Kidney capillary endothelial cell (primary cell): ENCODE results near the gene TNNT3.
"Not testable (repeated sequence)": the region's sequence is repeated elsewhere in the genome, so short reads cannot be mapped to it uniquely, and the experiment has no call there.

Source experiments
- DNase-seq: peaks from one replicate; pipeline ENCODE4 v3.0.0-alpha.2; 2018; ENCODE audit warnings: low spot score

The TNNT3 gene

DNA sequence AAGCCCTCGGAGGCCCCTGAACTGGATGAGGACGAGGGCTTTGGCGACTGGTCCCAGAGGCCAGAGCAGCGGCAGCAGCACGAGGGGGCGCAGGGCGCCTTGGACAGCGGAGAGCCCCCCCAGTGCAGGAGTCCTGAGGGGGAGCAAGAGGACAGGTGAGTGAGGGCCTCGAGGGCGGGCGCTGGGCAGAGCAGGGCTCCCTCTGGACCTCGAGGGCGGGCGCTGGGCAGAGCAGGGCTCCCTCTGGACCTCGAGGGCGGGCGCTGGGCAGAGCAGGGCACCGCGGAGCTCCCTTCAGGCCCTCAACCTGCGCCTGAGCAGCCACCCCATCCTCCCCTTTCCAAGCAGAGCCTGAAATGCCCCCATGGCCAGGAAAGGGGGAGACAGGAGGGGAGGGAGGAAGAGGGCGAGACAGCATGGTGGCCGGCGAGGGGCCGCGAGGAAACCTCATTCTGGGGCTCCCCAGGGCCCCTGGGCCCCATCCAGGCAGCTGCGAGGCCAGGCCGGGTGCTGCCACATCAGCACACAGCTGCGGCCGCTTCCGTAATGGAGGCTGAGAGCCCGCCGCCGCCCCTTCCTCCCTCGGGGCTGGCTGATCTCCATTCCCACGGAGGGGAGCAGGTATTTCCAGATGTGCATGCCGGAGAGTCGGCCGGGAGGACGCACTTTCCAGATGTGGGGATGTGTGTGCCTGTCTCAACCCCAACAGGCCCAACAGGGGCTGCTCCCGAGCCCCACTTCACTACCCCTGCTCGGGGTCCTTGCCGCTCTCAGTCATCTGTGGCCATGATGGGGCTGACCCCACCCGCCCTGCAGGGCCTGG lies 37.9 kb upstream of the TNNT3 start:
- no peak for DNase-seq

DNA sequence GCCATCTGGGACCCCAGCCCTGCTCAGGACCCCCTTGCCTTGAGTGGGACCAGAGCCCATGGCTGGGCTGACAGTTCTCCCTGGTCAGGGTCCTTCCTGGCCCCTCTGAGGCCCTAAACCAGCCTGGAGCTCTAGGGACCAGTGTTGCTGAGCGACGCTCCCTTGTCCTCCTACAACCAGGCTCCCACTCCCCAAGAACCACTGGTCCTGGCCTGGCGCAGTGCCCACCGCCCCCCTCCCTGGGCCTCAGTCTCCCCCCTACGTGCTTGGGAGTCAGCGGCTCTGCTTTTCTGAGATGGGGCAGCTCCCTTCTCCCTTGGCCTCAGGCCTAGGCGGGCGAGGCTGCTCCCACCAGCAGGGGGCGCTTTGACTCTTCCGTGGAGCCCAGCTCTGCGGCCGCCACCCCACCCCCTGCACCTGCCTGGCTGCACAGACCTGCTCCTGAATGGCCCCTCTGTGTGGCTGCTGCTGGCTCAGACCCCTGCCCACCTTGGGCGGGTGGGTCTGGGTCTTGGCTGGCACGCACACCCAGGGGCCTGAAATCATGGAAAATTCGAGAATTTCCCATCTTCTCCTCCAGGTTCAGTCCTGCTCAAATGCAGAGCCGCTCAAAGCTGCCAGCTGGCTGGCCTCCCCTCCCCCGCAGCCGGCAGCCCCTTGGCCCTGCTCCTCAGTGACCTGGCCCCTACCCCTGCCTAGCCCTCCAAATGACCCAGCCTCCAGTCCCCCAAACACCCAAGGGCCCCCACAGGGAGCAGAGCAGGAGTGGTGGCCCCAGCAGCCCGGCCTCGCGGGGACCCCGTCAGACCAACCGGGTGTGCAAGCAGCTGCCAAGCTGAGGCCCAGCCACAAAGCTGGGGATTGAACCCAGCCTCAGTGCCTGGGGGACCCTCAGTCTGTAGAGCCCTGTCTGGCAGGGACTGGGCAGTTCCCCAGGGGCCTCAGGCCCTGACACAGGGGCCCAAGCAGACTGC lies 37.0 kb upstream of the TNNT3 start:
- peak; percentile 71 for DNase-seq

DNA sequence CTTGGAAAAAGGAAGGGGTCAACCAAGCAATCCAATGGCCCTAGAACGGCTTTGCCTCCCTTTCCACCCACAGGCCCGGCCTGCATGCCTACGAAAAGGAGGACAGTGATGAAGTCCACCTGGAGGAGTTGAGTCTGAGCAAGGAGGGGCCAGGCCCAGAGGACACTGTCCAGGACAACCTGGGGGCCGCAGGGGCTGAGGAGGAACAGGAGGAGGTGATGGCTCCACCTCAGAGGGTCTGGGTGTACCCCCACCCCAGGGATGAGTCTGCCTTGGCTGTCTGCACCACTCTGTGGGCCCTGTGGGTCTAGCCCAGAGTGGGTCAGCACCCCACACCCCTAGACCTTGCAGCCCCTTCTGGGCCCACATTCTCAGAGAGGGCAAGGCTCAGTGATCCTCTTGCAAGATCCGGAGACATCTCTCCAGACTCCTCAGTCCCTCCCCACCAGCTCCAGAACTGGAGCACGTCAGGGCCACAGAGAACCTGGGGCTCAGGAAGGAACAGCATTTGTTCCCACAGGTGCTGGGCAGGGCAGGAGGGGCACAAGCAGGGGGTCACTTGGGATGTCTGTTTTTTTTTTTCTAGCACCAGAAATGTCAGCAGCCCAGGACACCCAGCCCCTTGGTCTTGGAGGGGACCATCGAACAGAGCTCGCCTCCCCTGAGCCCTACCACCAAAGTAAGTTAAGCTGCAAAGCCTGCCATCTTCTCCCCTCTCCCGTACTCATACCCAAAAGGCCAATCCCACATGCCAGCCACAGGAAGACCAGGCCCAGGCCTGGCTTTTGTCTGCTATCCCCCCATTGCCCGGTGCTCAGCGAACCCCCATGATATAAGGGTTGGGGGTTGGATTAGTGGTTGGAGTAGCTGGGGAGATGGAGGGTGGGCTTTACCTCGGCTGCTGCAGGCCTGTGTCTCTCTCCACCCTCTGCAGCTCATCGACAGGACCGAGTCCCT lies 35.9 kb upstream of the TNNT3 start:
- DNase-seq, result no peak

DNA sequence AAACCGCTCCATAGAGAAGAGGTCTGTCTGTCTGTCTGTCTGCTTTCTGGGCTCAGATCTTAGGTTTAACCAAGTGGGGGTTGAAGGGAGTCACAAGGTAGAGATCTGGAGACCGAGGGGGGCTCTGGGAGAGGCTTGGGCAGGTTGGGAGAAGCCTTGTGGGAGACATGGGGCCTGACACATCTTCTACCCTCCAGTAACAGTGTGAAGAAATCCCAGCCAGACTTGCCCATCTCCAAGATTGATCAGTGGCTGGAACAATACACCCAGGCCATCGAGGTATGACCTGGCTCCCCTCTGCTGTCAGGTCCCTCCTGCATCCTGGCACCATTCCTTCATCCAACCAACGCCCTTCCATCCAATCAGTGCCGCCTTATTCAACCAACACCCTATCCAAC lies 35.2 kb upstream of the TNNT3 start:
- DNase-seq, result no peak

DNA sequence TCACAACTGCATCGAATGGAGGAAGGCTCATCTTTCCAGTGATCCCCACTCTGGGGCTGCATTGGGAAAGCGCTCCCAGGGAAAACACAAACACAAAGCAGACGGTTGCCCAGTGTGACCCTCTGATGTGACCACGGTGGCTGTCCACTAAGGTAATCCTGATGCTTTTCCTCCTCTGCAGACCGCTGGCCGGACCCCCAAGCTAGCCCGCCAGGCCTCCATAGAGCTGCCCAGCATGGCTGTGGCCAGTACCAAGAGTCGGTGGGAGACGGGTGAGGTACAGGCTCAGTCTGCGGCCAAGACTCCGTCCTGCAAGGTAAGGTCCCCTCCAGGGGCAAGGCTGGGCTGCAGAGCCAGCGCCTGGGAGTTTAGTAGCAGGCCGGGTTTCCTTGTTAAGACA lies 33.0 kb upstream of the TNNT3 start:
- DNase-seq, result not testable (repeated sequence)

DNA sequence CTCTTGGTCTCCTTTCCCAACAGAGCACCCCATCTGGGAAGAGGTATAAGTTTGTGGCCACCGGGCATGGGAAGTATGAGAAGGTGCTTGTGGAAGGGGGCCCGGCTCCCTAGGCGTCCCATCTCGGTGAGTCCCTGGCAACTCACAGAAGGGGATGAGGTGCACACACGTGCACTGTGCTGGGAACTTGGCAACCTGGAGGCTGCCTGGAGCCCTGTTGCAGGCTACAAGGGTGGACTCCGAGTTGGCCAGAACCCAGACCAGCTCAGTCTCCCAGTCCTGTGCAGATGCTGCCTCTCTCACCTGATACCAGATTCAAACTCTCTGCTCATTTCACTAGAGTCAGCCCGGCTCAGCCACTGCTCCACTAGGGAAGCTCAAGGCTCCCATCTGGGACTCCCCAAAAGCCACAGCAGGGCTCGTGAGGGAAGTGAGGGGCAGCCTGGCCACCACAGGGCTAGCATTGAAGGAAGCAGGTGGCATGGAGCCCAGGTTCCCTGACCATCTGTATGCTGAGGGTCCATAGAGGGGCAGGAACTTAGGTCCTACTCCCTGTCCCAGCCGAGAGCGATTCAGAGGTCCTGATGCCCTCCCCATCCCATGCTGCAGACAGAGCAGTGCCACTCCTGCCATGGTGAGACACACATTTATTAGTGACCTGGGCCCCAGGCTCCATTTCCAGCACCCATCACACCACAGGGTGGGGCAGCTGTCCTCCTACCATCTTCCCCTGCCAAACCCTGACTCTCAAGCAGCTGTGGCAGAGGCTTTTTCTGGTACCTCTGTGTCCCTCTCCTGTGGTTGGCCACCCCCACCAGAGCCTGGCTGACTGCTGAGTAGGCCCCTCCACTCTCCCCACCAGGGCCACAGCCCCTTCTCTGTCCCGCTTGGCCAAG lies 31.8 kb upstream of the TNNT3 start:
- DNase-seq, result no peak

DNA sequence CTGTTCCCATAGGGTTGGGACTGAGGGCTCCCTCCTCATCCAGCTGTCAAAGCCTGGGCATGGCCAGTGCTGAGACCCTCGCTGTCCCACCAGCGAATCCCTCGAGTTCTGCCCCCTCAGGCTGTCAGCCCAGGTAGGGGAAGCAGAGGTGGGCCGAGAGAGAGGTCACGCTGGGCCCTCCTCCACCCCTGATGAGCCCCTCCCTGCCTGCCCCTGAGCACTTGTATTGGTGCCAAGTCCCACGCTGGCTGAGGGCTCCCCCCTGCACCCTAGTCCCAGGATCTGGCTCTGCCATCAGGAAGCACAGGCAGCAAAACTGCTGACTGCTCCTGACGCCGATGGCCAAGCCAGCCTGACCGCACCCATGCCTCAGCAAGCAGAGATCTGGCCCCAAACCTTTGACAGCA lies 31.2 kb upstream of the TNNT3 start:
- no peak for DNase-seq

DNA sequence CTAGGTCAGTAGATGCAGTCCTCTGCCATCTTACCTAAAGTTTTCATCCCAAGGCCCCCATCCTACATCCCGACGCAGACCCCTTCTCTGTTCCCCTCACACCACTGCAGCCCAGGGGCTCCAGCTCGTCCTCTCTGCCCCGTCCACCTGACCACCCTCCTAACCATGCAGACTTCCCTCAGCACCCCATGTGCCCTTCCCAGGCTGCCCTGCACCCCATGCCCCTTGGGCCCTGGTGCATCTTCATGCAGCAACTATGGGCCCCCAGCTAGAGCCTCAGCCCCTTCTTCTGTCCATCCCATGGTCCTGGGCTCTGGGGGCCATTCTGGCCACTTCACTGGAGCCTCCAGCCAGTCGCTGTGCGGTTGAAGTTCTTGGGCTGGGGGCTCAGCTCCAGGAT lies 30.7 kb upstream of the TNNT3 start:
- DNase-seq, result no peak

DNA sequence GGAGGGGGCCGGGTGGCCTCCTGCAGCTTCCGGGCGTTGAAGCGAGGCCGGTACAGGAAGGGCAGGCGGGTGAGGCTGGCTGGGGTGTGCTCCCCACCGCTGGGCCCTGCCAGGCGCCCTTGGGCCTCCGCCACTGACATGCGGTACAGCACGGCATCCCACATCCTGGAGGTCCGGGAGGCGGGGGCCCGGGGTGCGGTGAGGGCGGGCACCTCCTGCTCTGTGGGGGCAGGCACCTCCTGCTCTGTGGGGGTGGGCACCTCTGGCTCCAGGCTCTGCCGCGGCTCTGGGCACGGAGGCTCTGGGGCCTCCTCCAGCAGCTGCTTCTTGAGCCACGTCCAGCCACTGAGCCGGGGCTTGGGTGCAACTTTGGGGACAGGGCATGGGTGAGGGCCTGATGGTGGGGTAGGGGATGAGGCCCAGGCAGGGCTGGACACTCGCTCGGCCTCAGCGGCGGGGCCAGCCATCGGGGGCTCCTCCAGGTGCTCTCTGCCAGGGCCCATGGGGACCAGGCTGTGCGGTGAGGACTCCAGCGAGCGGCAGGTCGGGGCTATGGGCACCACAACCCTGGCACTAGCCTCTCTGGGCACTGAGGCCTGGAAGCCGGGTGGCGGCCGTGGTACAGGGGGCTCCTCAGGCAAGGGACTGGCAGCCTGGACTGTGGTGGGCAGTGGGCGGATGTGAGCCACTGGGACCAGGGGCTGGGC lies 30.1 kb upstream of the TNNT3 start:
- no peak for DNase-seq

DNA sequence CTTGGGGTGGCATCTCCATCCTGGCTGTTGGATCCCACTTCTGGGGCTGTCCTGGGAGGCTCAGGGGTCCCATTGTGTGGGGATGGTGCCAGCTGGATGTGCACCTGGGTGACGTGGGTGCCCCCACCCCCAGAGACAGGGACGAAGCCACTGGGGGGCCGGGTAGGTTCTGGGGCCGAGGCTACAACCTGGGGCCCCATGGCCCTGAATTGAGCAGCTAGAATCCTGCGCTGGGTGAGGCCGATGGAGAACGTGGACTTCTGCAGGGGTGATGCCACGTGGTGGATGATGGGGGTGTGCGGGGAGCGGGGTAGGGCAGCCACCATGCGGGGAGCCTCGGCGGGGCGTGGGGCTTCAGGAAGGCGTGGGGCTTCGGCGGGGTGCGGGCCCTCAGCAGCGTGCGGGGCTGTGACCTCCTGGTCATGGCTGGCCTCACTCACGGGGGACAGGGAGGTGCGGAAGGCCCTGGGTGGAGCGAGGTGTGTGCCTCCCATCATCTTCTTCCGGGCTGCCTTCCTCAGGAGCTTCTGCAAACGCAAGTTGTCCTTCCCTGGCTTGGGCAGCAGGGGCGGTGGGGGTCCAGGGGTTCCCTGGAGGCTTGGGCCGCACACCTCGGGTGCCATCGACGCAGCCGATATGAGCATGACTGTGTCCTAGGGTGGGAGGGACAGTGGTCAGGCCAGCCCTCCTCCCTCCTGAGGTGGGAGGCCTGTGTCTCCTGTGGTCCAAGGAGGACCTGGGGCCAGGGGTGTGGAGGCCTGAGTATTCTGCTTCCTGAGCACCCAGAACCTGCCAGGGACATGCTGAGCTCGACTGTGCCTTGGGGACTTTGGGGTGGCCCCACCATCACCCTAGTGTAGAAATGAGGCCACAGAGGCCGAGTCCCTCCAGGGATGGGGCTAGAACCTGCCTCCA lies 29.3 kb upstream of the TNNT3 start:
- DNase-seq, result no peak

DNA sequence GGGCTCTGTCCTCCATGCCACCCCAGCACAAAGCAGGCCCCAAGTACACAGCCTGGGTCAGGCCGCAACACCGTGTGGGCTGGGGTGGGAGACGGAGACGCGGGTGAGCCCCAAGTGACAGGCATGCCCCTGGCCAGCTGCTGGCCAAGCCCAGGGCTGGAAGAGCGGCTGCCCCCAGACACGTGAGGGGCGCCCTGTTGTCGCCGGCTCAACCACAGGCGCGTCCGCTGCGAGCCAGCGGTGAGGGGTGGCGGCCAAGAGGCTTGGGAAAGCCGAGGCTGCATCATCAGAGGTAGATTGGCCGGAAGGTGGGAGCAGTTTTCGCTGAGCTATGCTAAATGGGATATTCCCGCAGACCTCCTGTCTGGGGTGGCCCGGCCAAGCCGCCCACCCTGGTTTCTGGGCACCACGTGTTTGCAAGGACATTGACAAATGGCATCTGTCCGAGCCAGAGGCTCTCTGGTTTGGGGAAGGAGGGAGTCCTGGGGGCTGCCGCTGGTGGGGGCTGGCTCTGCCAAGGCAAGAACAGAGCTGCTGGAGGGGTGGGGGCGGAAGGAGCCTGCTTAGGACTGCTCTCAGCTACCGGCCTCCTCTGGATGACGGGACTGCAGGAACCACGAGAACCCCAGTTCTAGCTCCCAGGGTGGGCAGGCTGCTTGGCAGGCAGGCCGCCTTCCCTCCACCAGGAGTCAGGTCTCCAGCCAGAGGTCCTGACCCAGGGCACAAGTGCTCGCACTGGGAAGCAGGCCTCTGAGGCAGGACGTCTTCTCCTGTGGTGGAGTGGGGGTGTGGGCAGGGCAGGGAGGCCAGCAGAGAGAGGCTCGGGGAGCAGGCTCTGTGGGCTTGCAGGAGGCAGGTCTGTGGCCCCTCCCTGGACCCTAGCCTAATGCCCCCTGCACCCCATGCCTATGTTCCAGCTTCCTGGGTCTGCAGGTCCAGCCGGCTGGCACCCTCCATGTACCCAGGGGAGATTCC lies 28.4 kb upstream of the TNNT3 start:
- no peak for DNase-seq

DNA sequence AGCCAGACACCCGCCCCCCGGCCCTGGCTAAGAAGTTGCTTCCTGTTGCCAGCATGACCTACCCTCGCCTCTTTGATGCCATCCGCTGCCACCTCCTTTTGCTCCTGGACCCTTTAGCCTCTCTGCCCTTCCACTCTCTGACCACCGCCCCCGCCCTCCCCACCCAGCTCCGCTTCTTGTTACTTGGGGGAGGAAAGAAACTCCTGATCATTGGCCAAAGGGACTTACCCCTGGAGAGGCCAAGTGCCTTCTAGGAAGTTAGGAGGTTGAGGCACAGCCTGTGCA lies 27.7 kb upstream of the TNNT3 start, which contains the start of gene PRR33:
TSS of gene PRR33 (minus strand) at position 65 of the 285 bp plus-strand sequence. CDS start 1,311 bp downstream, outside the sequence.
- no peak for DNase-seq

DNA sequence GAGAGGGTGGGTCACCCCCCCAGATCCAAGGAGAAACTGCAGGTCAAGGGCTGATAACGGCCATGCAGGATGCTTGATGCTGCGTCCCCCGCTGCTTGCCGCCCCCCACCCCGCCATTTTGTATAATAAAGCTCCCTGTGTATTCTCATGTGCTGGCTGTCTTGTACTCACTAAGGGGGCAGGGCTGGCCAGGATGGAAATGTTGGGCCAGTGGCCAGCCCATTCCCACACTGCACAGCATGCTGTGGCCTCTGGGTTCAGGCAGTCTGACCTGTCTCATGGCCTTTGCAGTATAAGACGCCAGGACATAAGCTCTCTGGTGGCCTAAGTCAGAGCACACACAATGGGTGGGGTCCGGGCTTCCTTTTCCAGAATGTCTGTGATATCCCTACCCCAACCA lies 27.4 kb upstream of the TNNT3 start:
- DNase-seq, result no peak

DNA sequence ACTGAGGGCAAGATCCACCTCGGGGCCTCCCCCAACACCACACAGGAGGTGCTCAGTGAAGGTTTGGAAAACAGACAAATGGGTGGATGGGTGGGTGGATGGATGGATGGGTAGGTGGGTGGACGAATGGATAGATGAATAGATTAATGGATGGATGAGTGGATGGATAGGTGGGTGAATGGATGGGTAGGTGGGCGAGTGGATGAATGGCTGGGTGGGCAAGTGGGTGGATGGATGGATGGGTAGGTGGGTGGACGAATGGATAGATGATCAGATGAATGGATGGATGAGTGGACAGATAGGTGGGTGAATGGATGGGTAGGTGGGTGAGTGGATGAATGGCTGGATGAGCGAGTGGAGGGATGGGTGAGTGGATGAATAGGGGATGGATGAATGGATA lies 26.9 kb upstream of the TNNT3 start:
- DNase-seq, result no peak

DNA sequence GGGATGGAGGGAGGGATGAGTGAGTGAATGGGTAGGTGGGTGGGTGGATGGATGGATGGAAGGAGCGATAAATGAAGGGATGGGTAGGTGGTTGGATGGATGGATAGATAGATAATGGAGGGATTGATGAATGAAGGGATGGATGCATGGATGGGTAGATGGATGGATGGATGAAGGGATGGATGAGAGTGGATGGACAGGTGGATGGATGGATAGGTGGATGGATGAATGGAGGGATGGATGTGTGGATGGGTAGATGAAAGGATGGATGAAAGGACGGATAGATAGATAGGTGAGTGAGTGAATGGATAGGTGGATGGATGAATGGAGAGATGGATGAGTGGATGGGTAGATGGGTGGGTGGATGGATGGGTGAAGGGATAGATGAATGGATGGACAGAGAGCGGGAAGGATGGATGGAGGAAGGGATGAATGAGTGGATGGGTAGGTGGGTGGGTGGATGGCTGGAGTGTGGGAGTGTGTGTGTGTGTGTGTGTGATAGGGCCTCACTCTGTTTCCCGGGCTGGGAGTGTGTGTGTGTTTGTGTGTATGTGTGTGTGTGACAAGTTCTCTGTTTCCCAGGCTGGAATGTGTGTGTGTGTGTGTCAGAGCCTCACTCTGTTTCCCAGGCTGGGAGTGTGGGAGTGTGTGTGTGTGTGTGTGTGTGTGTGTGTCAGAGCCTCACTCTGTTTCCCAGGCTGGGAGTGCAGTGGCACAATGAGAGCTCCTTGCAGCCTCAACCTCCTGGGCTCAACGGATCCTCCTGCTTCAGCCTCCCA lies 25.7 kb upstream of the TNNT3 start:
- no peak for DNase-seq

DNA sequence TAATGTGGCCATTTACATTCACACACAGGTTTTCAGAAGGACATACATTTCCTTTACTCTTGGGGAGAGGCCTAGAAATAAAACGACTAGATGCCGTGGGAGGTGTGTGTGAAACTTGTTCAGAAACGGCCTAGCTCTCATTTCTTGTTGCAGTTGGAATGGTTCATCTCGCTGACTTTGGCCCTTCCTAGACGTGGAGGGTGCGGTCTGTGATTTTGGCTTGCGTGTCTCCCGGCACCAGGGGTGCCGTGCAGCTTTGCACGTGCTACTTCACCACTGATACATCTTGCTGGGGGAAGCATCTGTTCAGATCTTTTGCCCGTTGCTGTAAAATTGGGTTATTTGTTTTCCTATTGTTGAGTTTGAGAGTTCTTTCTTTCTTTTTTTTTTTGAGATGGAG lies 24.7 kb upstream of the TNNT3 start:
- no peak for DNase-seq

DNA sequence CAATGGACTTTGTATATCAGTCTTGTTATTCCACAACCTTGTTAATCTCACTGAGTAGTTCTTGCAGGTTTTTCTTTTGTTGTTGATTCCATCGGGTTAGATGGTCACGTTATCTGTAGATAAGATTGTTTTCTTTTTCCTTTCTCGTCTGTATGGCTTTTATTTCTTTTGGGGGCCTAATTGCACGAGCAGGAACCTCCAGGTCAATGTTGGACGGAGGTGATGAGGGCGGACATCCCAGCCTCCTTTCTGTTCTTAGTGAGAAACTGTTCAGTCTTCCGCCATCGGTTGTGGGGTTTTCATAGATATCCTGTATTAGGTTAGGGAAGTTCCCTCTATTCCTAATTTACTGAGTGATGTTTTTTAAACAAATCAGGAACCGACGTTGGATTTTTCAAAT lies 23.0 kb upstream of the TNNT3 start:
- no peak for DNase-seq
